ENCODE data around the gene SNAP91. TPM values are rescaled to one million over a fixed set of nuclear protein-coding genes. Genes with fewer than 3 reads are reported as not detected.

The SNAP91 gene
- total and polyA plus RNA-seq, 9 of the 15 experiments (the other 6 are each of a cell fraction or from before 2014, with no cell fraction given) = not detected

- no TSS peak for BruUV-seq (replicated peaks)
- intact Hi-C loops (cut with micrococcal nuclease) (no loop called here), in situ Hi-C loops (cut with MboI) (no loop called here)
- H3K27ac ChIP-seq (ENCODE audit: extremely low read depth, low read depth, low read length) = no peak overlapping the region
- H3K4me2 ChIP-seq (ENCODE audit: insufficient read depth, low read length) = no peak overlapping the region
- no peaks in the 10 kb centered on the region for H3K9me1 ChIP-seq (ENCODE audit: control insufficient read depth, insufficient read depth, low read length)
- no peaks in the 10 kb centered on the region for H3K79me2 ChIP-seq (ENCODE audit: control insufficient read depth, insufficient read depth, low read length)
- H3K27me3 ChIP-seq (ENCODE audit: control insufficient read depth in 2 of 2, insufficient read depth in 2 of 2, low read length in 2 of 2) = peaks cover 0 to 19% of the 10 kb centered on the region in 2 experiments; a peak in 2 of 5 replicates
- DNase-seq (ENCODE audit: extremely low read depth in 1 of 4, low spot score in 3 of 4) (no peak), FAIRE-seq (no peak), ATAC-seq (no peak)
- TF ChIP-seq KDM4B (IDR thresholded peaks at IDR 0.05; ENCODE audit: borderline replicate concordance in 2 of 2, low read depth in 1 of 2) = no peak
- no peak for TF ChIP-seq ZNF280B (CRISPR knock-in tag; IDR thresholded peaks at IDR 0.05)
- TF ChIP-seq NCOA6 (IDR thresholded peaks at IDR 0.05) = no peak
- no peak for TF ChIP-seq ZC3H11A (IDR thresholded peaks at IDR 0.05; ENCODE audit: low read depth, low read length)
- no peak for TF ChIP-seq JUN (IDR thresholded peaks at IDR 0.05; ENCODE audit: borderline replicate concordance, low read depth, low read length)
- no peak for TF ChIP-seq JUN (CRISPR knock-in tag; IDR thresholded peaks at IDR 0.05; ENCODE audit: borderline replicate concordance)
- TF ChIP-seq ZNF175 (CRISPR knock-in tag; IDR thresholded peaks at IDR 0.05; ENCODE audit: low read depth) = no peak
- TF ChIP-seq SIN3A (IDR thresholded peaks at IDR 0.05; ENCODE audit: borderline replicate concordance in 2 of 2, control insufficient read depth in 1 of 2, low read depth in 2 of 2, low read length in 2 of 2) = no peak
- no peak for TF ChIP-seq ADNP (tag; IDR thresholded peaks at IDR 0.05)
- no peak for TF ChIP-seq FIP1L1 (IDR thresholded peaks at IDR 0.05; ENCODE audit: low read depth, low read length, poor library complexity, severe bottlenecking)
- no peak for TF ChIP-seq XRCC3 (IDR thresholded peaks at IDR 0.05)
- TF ChIP-seq YY1 (IDR thresholded peaks at IDR 0.05; ENCODE audit: borderline replicate concordance in 1 of 3, control insufficient read depth in 1 of 3, extremely low read depth in 1 of 3, insufficient read depth in 3 of 3, insufficient read length in 1 of 3, insufficient replicate concordance in 2 of 3, low read depth in 1 of 3, low read length in 2 of 3) = no peak
- no peak for TF ChIP-seq CSDE1 (IDR thresholded peaks at IDR 0.05)
- TF ChIP-seq IRF1 (CRISPR knock-in tag; IDR thresholded peaks at IDR 0.05; ENCODE audit: borderline replicate concordance) = no peak
- no peak for TF ChIP-seq ZEB2 (IDR thresholded peaks at IDR 0.05)
- TF ChIP-seq ZBTB1 (CRISPR knock-in tag; IDR thresholded peaks at IDR 0.05; ENCODE audit: borderline replicate concordance, low read depth) = no peak
- no peak for TF ChIP-seq ZBTB12 (CRISPR knock-in tag; IDR thresholded peaks at IDR 0.05)
- TF ChIP-seq U2AF1 (optimal IDR thresholded peaks at IDR 0.05; ENCODE audit: low read depth, low read length) = no peak
- TF ChIP-seq ZNF75A (CRISPR knock-in tag; IDR thresholded peaks at IDR 0.05) = no peak
- no peaks in the 10 kb centered on the region for H3K36me3 ChIP-seq (ENCODE audit: control insufficient read depth, insufficient read depth, low read length)
- no peak overlapping the region for H2AFZ ChIP-seq (ENCODE audit: low read depth, low read length)
- H3K4me1 ChIP-seq (replicated peaks in 1 of 2; ENCODE audit: control insufficient read depth in 2 of 2, insufficient read depth in 2 of 2, low read length in 2 of 2) = peaks cover 0 to 5% of the 10 kb centered on the region in 2 experiments; a peak in 1 of 5 replicates
- H3K9ac ChIP-seq (ENCODE audit: insufficient read depth in 1 of 2, low read depth in 2 of 2, low read length in 2 of 2) = no peak overlapping the region
- no peak overlapping the region for H3K4me3 ChIP-seq
- no peaks in the 10 kb centered on the region for H4K20me1 ChIP-seq (replicated peaks; ENCODE audit: control insufficient read depth, insufficient read depth, low read length)
- ChIA-PET POLR2A (interaction anchor here (0.6 kb wide), 1 partner anchor 47 kb away, joined by 3 read pairs; no protein-coding TSS in a partner anchor), CTCF (ENCODE audit: low intra/inter-chr PET ratio) (no interaction called here)
- WGBS (ENCODE audit: insufficient coverage, low coverage, missing lambda C conversion rate) = 6% methylated on average over 8 of the region's 8 CpGs
- H3K9me3 ChIP-seq (replicated peaks; ENCODE audit: control insufficient read depth, insufficient read depth, low read depth, low read length) = no peaks in the 10 kb centered on the region
These were observed 798 bp upstream of the SNAP91 start for GRCh38 chr6:83709748-83710050.

All from K562 (cell line).